GM12891 (cell line): ENCODE results near the gene EDC3.

Source experiments
- PAX5 ChIP-seq: IDR thresholded peaks from 2 replicates; pipeline ENCODE4 v1.6.1; 2011; ENCODE audit warnings: low read length, moderate library complexity, mild to moderate bottlenecking; ENCODE audit not compliant: insufficient read depth, severe bottlenecking
- POLR2A ChIP-seq: IDR thresholded peaks from 2 replicates; pipeline ENCODE4 v1.6.1; 2011; ENCODE audit warnings: low read depth, low read length, control low read depth
- POLR2AphosphoS5 ChIP-seq: IDR thresholded peaks from 2 replicates; pipeline ENCODE4 v1.6.1; 2011; ENCODE audit warnings: low read depth, low read length, control low read depth
- POU2F2 ChIP-seq: IDR thresholded peaks from 2 replicates; pipeline ENCODE4 v1.6.1; 2011; ENCODE audit warnings: low read depth, mild to moderate bottlenecking, control low read depth, low read length, moderate library complexity
- SPI1 ChIP-seq: IDR thresholded peaks from 2 replicates; pipeline ENCODE4 v1.6.1; 2011; ENCODE audit warnings: low read depth, low read length, control low read depth

DNA sequence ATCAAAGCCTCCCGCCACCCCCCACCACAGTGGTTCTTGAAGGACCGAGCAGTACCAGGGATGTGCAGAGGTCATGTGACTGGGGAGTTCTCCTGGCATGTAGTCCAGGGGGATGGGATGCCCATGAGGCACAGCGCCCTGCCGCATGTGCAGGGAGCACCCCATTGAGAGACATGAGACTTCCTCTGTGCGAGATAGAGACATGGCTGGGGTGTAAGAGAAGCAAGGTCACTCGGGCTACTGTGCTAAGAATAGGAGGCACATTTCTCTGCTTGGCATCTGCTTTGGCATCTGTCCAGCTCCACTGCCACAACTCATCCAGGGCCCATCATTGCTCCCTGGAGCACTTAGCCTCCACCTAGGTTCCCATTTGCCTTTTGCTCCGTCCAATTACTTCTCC is 31.9 kb upstream of the EDC3 start:
- TF ChIP-seq POLR2A (no peak), POLR2AphosphoS5 (no peak), SPI1 (no peak), PAX5 (no peak), POU2F2 (no peak)
